Uterus (tissue), 4 donors: ENCODE results near the gene ZNF428. TPM values are rescaled to one million over a fixed set of nuclear protein-coding genes. Genes with fewer than 3 reads are reported as not detected.

ENCODE experiments used
- DNase-seq, 2 donors: peaks; one replicate each; pipeline ENCODE4 v3.0.0-alpha.2; 2019 to 2020
- H3K27ac ChIP-seq, 2 donors: fragments of 200-600 bp; sonication (generic); 1 replicate in 1 of 2; 2 replicates in 1 of 2; pipeline ENCODE4 v1.5.1; 2016 to 2018
- H3K27me3 ChIP-seq, 2 donors: fragments of 200-600 bp; sonication (generic); one replicate each; pipeline ENCODE4 v1.5.1; 2018 to 2019; ENCODE audit warnings: control low read depth in 1 of 2
- H3K36me3 ChIP-seq, 2 donors: fragments of 200-600 bp; sonication (generic); one replicate each; pipeline ENCODE4 v1.5.1; 2019; ENCODE audit warnings: control low read depth in 1 of 2
- H3K4me1 ChIP-seq, 2 donors: fragments of 200-600 bp; sonication (generic); one replicate each; pipeline ENCODE4 v1.5.1; 2018 to 2019; ENCODE audit warnings: control low read depth in 1 of 2
- H3K4me3 ChIP-seq, 2 donors: fragments of 200-600 bp; sonication (generic); 1 replicate in 1 of 2; 2 replicates in 1 of 2; pipeline ENCODE4 v1.5.1; 2018 to 2019; ENCODE audit warnings: mild to moderate bottlenecking in 1 of 2
- H3K9me3 ChIP-seq, 2 donors: fragments of 200-600 bp; sonication (generic); one replicate each; pipeline ENCODE4 v1.5.1; 2019; ENCODE audit warnings: control low read depth in 1 of 2
- POLR2A ChIP-seq, 2 donors: fragments of 450-650 bp; IDR thresholded peaks; one replicate each; pipeline ENCODE4 v1.6.1; 2016; ENCODE audit warnings: antibody characterized with exemption in 2 of 2, mild to moderate bottlenecking in 1 of 2, moderate library complexity in 1 of 2
- intact Hi-C: fragments of 100-400 bp; cut with DNase I; formaldehyde crosslinking; loops from one replicate; pipeline ENCODE4 v1.15.1; 2023; ENCODE audit warnings: low total_unique reads
- total RNA-seq, 4 donors: library from RNA; depleted of rRNA in 3 of 4; stranded (reverse); fragments of >200 nt in 3 of 4; gene quantifications; one replicate each; pipeline versions ENCODE4 v1.1.0 to v1.2.4, GENCODE V29; 2014 to 2023
- TF ChIP-seq, protein P1 (sequence below), 4 experiments: fragments of 200-600 bp in 2 of 4; fragments of 450-650 bp in 2 of 4; sonication (generic) in 2 of 4; IDR thresholded peaks; one replicate each; pipeline ENCODE4 v1.5.1; 2016 to 2019; ENCODE audit warnings: antibody characterized with exemption in 4 of 4, mild to moderate bottlenecking in 2 of 4, moderate library complexity in 1 of 4
- donor health status: DM: yes; HTN: yes; CAD: no.

ZNF428 gene
- total RNA-seq, 4 donors from 2014 or later, result 1.5 to 83.3 (median 44.5) TPM

DNA sequence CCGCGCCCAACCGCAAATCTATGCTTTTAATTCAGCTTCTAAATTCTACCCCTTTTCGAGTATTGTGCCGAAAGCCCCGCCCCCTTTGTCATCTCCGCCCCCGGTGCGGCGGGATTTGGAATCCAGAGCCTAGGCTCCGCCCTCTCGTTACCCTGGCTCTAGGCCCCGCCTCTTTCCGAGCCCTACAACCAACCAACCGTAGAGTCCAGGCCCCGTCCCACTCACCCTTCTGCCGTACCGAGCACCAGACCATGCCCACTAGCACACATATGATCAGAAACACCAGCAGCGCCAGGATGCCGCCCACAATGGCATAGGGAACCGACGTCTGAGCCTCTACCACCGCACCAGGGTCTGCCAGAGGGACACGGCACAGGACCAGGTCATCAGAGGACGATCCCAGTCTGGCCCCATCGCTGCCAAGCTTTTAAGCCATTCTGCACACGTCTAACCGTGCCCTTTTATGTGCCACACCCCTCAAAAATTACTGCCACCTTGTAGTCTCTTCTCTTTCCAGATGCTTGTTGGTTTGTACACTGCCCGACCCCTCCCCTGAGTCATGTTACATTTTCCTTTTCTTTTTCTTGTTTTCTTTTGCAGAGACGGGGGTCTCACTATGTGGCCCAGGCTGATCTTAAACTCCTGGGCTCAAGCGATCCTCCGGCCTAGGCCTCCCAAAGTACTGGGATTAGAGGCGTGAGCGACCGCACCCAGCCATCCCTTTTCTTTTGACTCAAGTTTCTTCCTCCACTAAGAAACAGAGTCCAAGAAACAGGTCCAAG is 4.7 kb upstream of the ZNF428 start:
- Histone ChIP-seq H3K9me3 (no peaks in the 10 kb centered on the region), H3K4me1 (peaks cover 0 to 5% of the 10 kb centered on the region in 2 donors), H3K36me3 (no peaks in the 10 kb centered on the region), H3K27ac (no peak overlapping the region), H3K27me3 (no peaks in the 10 kb centered on the region), H3K4me3 (no peak overlapping the region)
- TF ChIP-seq, protein P1, sequence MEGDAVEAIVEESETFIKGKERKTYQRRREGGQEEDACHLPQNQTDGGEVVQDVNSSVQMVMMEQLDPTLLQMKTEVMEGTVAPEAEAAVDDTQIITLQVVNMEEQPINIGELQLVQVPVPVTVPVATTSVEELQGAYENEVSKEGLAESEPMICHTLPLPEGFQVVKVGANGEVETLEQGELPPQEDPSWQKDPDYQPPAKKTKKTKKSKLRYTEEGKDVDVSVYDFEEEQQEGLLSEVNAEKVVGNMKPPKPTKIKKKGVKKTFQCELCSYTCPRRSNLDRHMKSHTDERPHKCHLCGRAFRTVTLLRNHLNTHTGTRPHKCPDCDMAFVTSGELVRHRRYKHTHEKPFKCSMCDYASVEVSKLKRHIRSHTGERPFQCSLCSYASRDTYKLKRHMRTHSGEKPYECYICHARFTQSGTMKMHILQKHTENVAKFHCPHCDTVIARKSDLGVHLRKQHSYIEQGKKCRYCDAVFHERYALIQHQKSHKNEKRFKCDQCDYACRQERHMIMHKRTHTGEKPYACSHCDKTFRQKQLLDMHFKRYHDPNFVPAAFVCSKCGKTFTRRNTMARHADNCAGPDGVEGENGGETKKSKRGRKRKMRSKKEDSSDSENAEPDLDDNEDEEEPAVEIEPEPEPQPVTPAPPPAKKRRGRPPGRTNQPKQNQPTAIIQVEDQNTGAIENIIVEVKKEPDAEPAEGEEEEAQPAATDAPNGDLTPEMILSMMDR (IDR thresholded peaks at IDR 0.05), result no peak
- TF ChIP-seq POLR2A (IDR thresholded peaks at IDR 0.05), result no peak
- DNase-seq, result no peak
- intact Hi-C loops, result loop anchor here (5.0 kb wide), 1 partner anchor 38 kb away; no protein-coding TSS in a partner anchor

- Histone ChIP-seq H3K27ac (no peak overlapping the region), H3K36me3 (no peaks in the 10 kb centered on the region), H3K9me3 (no peaks in the 10 kb centered on the region), H3K4me3 (no peak overlapping the region), H3K4me1 (peaks cover 0 to 5% of the 10 kb centered on the region in 2 donors), H3K27me3 (no peaks in the 10 kb centered on the region)
- TF ChIP-seq, protein P1 (IDR thresholded peaks at IDR 0.05), result no peak
- no peak for TF ChIP-seq POLR2A (IDR thresholded peaks at IDR 0.05)
- intact Hi-C loops, result loop anchor here (5.0 kb wide), 1 partner anchor 39 kb away; no protein-coding TSS in a partner anchor
- DNase-seq, result no peak
These were observed 3.5 kb upstream of the ZNF428 start for GRCh38 chr19:43622956-43623355.

GRCh38 chr19:43622070-43622469 is 2.6 kb upstream of the ZNF428 start:
- H3K36me3 ChIP-seq, result no peaks in the 10 kb centered on the region
- intact Hi-C loops, result loop anchor here (5.0 kb wide), 1 partner anchor 40 kb away; no protein-coding TSS in a partner anchor
- no peak for DNase-seq

GRCh38 chr19:43620061-43621001 is 902 bp upstream of the ZNF428 start:
- Histone ChIP-seq H3K9me3 (no peaks in the 10 kb centered on the region), H3K36me3 (no peaks in the 10 kb centered on the region), H3K4me3 (peak overlapping the region; percentile 87 to 88), H3K27ac (peak overlapping the region; percentile 91 to 94), H3K27me3 (no peaks in the 10 kb centered on the region), H3K4me1 (peaks cover 0 to 5% of the 10 kb centered on the region in 2 donors)
- intact Hi-C loops, result loop anchor here (5.0 kb wide), 1 partner anchor 42 kb away; no protein-coding TSS in a partner anchor
- TF ChIP-seq, protein P1 (IDR thresholded peaks at IDR 0.05), result no peak
- TF ChIP-seq POLR2A (IDR thresholded peaks at IDR 0.05), result no peak
- DNase-seq, result no peak

More at GRCh38 chr19:43622070-43622469, 2.6 kb upstream of the ZNF428 start:
- Histone ChIP-seq H3K9me3 (no peaks in the 10 kb centered on the region), H3K27me3 (no peaks in the 10 kb centered on the region), H3K4me3 (no peak overlapping the region), H3K4me1 (peaks cover 0 to 5% of the 10 kb centered on the region in 2 donors), H3K27ac (no peak overlapping the region)
- TF ChIP-seq, protein P1 (IDR thresholded peaks at IDR 0.05), result no peak
- TF ChIP-seq POLR2A (IDR thresholded peaks at IDR 0.05), result no peak
